Gastroesophageal sphincter (tissue), 4 donors: ENCODE results near the gene HAGHL. TPM values are rescaled to one million over a fixed set of nuclear protein-coding genes. Genes with fewer than 3 reads are reported as not detected.
"Not testable (repeated sequence)": the region's sequence is repeated elsewhere in the genome, so short reads cannot be mapped to it uniquely, and the experiment has no call there.

Experiments
- ATAC-seq: fragments of 150-250 bp; one replicate; pipeline ENCODE4 v1.9.1; 2016; ENCODE audit warnings: mild to moderate bottlenecking, moderate library complexity
- H3K27ac ChIP-seq, 4 donors: fragments of 200-600 bp; sonication (generic) in 3 of 4; 1 replicate in 3 of 4; 2 replicates in 1 of 4; pipeline ENCODE4 v1.5.1; 2016 to 2019
- H3K27me3 ChIP-seq: fragments of 200-600 bp; sonication (generic); one replicate; pipeline ENCODE4 v1.5.1; 2019
- H3K36me3 ChIP-seq, 2 donors: fragments of 200-600 bp; sonication (generic); one replicate each; pipeline ENCODE4 v1.5.1; 2019; ENCODE audit warnings: control low read depth in 1 of 2
- H3K4me1 ChIP-seq, 3 donors: fragments of 200-600 bp; sonication (generic); 1 replicate in 2 of 3; 2 replicates in 1 of 3; pipeline ENCODE4 v1.5.1; 2016 to 2019; ENCODE audit warnings: control low read depth in 2 of 3
- H3K4me3 ChIP-seq, 2 donors: fragments of 200-600 bp; sonication (generic); one replicate each; pipeline ENCODE4 v1.5.1; 2019; ENCODE audit warnings: mild to moderate bottlenecking in 1 of 2, moderate library complexity in 1 of 2
- H3K9me3 ChIP-seq, 3 donors: fragments of 200-600 bp; sonication (generic); one replicate each; pipeline ENCODE4 v1.5.1; 2017 to 2019; ENCODE audit warnings: control low read depth in 2 of 3
- CTCF ChIP-seq, 4 experiments: fragments of 200-600 bp in 2 of 4; fragments of 450-650 bp in 2 of 4; sonication (generic) in 1 of 4; IDR thresholded peaks; one replicate each; pipeline ENCODE4 v1.5.1; 2017 to 2019; ENCODE audit warnings: antibody characterized with exemption in 4 of 4, mild to moderate bottlenecking in 2 of 4, moderate library complexity in 2 of 4
- EP300 ChIP-seq: sonication (generic); formaldehyde crosslinking; IDR thresholded peaks from one replicate; pipeline ENCODE4 v1.6.1; 2017; ENCODE audit warnings: antibody characterized with exemption, mild to moderate bottlenecking
- POLR2A ChIP-seq, 2 donors: fragments of 450-650 bp; IDR thresholded peaks; one replicate each; pipeline ENCODE4 v1.6.1; 2017; ENCODE audit warnings: antibody characterized with exemption in 2 of 2, mild to moderate bottlenecking in 2 of 2, moderate library complexity in 1 of 2
- POLR2AphosphoS5 ChIP-seq: sonication (generic); formaldehyde crosslinking; IDR thresholded peaks from one replicate; pipeline ENCODE4 v1.6.1; 2017; ENCODE audit warnings: antibody characterized with exemption
- WGBS, 2 donors: methylation state at CpG; one replicate each; pipeline ENCODE4 v1.1.5; 2018; ENCODE audit warnings: low coverage in 1 of 2; 5-methylcytosine and 5-hydroxymethylcytosine counted together
- total RNA-seq, 4 donors: library from RNA; depleted of rRNA; stranded (reverse); fragments of >200 nt; gene quantifications; one replicate each; pipeline ENCODE4 v1.1.0, GENCODE V29; 2016

Gene HAGHL
- total RNA-seq, 4 donors from 2014 or later: 1.1 to 4.8 (median 2.8) TPM

GRCh38 chr16:741986-742629 is 15.2 kb downstream of the HAGHL start:
- 79 to 100% methylated on average over 1 to 2 of the region's 15 CpGs for WGBS, 2 donors
- no peak overlapping the region for H3K27ac ChIP-seq
- TF ChIP-seq POLR2AphosphoS5 (no peak), CTCF (IDR thresholded peaks at IDR 0.05) (no peak), EP300 (no peak), POLR2A (IDR thresholded peaks at IDR 0.05) (no peak)
- no peak for ATAC-seq
- peaks cover 0 to 21% (median 14%) of the 10 kb centered on the region in 3 donors for H3K4me1 ChIP-seq
- H3K27me3 ChIP-seq: peaks cover 37% of the 10 kb centered on the region
- H3K36me3 ChIP-seq: peaks cover 0 to 23% of the 10 kb centered on the region in 2 donors
- no peaks in the 10 kb centered on the region for H3K9me3 ChIP-seq
- H3K4me3 ChIP-seq: no peak overlapping the region

DNA sequence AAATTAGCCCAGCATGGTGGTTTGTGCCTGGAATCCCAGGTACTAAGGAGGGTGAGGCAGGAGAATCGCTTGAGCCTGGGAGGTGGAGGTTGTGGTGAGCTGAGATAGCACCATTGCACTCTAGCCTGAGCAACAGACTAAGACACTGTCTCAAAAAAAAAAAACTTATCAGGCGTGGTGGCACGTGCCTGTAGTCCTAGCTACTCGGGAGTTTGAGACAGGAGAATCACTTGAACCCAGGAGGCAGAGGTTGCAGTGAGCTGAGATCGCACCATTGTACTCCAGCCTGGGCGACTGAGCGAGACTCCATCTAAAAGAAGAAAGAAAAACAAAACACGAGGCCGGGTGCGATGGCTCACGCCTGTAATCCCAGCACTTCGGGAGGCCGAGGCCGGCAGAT is 16.0 kb downstream of the HAGHL start:
- 67 to 79% methylated on average over 7 to 11 of the region's 14 CpGs for WGBS, 2 donors
- not testable (repeated sequence) for H3K9me3 ChIP-seq, ATAC-seq, H3K27ac ChIP-seq, H3K4me3 ChIP-seq
- Histone ChIP-seq H3K27me3 (peaks cover 37% of the 10 kb centered on the region), H3K36me3 (peaks cover 0 to 15% of the 10 kb centered on the region in 2 donors), H3K4me1 (peaks cover 0 to 21% (median 14%) of the 10 kb centered on the region in 3 donors)

GRCh38 chr16:743794-744500 is 17.0 kb downstream of the HAGHL start:
- H3K27ac ChIP-seq: no peak overlapping the region
- H3K4me3 ChIP-seq: no peak overlapping the region
- 73 to 85% methylated on average over 5 to 7 of the region's 21 CpGs for WGBS, 2 donors
- peaks cover 0 to 21% (median 14%) of the 10 kb centered on the region in 3 donors for H3K4me1 ChIP-seq
- peaks cover 0 to 5% of the 10 kb centered on the region in 2 donors for H3K36me3 ChIP-seq
- peaks cover 37% of the 10 kb centered on the region for H3K27me3 ChIP-seq
- ATAC-seq: no peak
- no peaks in the 10 kb centered on the region for H3K9me3 ChIP-seq
- no peak for TF ChIP-seq POLR2AphosphoS5
- no peak for TF ChIP-seq POLR2A (IDR thresholded peaks at IDR 0.05)

DNA sequence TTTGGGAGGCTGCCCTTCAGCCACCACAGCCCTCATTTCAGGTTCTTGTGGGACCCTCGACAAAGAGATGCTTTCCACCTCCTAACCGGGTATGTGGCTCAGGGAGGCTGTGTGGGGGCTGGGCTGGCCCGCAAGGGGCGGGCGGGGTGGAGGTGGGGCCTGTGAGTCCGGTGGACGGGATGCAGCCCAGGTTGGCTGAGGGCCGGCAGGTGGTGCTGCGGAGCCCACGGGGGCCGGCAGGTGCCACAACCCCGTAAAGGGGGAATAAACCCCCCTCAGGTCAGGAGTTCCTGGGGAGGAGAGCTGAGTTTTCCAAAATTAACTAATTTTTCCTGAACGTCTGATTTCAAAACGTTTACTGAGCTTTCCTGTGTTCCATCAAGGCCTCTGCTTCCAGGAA is 18.8 kb downstream of the HAGHL start:
- Histone ChIP-seq H3K27me3 (peaks cover 46% of the 10 kb centered on the region), H3K9me3 (no peaks in the 10 kb centered on the region), H3K36me3 (no peaks in the 10 kb centered on the region), H3K4me3 (no peak overlapping the region), H3K4me1 (peaks cover 0 to 6% (median 5%) of the 10 kb centered on the region in 3 donors), H3K27ac (no peak overlapping the region)
- 11% methylated on average over 4 of the region's 14 CpGs; no CpG with 5 or more reads in 1 of the 2 donors for WGBS, 2 donors
- no peak for ATAC-seq
- TF ChIP-seq POLR2A (IDR thresholded peaks at IDR 0.05) (no peak), POLR2AphosphoS5 (no peak), EP300 (no peak), CTCF (IDR thresholded peaks at IDR 0.05) (no peak)

DNA sequence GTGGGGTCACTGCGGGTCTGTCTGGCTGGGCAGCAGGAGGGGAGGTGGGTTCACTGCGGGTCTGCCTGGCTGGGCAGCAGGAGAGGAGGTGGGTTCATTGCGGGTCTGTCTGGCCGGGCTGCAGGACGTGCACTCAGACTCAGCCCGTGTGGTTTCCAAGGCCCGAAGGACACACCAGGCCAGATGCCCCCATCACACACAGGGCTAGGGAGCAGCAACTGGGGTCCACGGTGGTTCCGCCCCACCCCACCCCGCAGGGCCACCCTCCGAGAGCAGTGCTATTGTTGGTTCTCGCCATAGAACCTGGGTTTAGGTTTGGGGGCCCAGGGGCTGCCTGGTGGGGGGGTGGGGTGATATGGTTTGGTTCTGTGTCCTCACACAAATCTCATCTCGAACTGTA is 19.7 kb downstream of the HAGHL start:
- WGBS, 2 donors: no CpG with 5 or more reads among the region's 13 CpGs
- H3K27ac ChIP-seq: no peak overlapping the region
- no peaks in the 10 kb centered on the region for H3K9me3 ChIP-seq
- no peak overlapping the region for H3K4me3 ChIP-seq
- H3K4me1 ChIP-seq: no peaks in the 10 kb centered on the region
- peaks cover 55% of the 10 kb centered on the region for H3K27me3 ChIP-seq
- TF ChIP-seq CTCF (IDR thresholded peaks at IDR 0.05) (no peak), POLR2A (IDR thresholded peaks at IDR 0.05) (no peak), EP300 (no peak), POLR2AphosphoS5 (no peak)
- H3K36me3 ChIP-seq: no peaks in the 10 kb centered on the region
- no peak for ATAC-seq
